Peyer's patch (tissue), 4 donors: ENCODE data around the gene CDK2.
A peak's percentile ranks its signal among the peaks of the same experiment; 100 is the strongest.

ENCODE experiments used
- POLR2A ChIP-seq, 2 donors: fragments of 450-650 bp; IDR thresholded peaks; one replicate each; pipeline ENCODE4 v1.5.1; 2017; ENCODE audit warnings: antibody characterized with exemption in 2 of 2, mild to moderate bottlenecking in 2 of 2, moderate library complexity in 2 of 2
- TF ChIP-seq, protein P1 (sequence below), 6 experiments: fragments of 450-650 bp in 4 of 6; fragments of 200-600 bp in 2 of 6; sonication (generic) in 1 of 6; IDR thresholded peaks; one replicate each; pipeline ENCODE4 v1.5.1; 2017 to 2019; ENCODE audit warnings: antibody characterized with exemption in 6 of 6, mild to moderate bottlenecking in 3 of 6, moderate library complexity in 1 of 6

DNA sequence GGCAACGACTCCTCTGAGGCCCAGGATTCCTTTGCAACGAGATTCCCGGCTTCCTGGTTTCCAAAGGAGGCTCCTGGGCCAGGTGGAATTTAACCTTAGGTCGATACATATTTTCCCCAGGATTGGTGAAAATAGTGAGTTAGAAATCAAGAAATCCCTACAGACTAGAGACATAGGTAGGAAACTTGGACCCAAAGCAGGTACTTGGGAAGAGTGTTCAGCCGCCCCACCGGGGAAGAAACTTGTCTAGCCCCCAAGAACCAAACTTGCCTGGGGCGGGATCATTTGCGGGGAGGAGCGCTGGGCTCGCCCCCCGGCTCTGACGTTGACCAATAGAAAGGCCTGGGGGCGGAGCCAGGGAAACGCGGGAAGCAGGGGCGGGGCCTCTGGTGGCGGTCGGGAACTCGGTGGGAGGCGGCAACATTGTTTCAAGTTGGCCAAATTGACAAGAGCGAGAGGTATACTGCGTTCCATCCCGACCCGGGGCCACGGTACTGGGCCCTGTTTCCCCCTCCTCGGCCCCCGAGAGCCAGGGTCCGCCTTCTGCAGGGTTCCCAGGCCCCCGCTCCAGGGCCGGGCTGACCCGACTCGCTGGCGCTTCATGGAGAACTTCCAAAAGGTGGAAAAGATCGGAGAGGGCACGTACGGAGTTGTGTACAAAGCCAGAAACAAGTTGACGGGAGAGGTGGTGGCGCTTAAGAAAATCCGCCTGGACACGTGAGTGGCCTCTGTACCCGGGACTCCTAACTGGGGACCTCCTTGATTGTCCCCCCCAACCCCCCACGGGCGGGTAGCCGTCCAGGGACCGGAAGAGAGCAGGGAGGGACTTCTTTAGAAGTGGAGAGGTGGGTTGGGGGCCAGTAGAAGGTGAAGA lies at the start of gene CDK2:
- peak; percentile 37 to 64 for TF ChIP-seq POLR2A (IDR thresholded peaks at IDR 0.05)
- TF ChIP-seq, protein P1, sequence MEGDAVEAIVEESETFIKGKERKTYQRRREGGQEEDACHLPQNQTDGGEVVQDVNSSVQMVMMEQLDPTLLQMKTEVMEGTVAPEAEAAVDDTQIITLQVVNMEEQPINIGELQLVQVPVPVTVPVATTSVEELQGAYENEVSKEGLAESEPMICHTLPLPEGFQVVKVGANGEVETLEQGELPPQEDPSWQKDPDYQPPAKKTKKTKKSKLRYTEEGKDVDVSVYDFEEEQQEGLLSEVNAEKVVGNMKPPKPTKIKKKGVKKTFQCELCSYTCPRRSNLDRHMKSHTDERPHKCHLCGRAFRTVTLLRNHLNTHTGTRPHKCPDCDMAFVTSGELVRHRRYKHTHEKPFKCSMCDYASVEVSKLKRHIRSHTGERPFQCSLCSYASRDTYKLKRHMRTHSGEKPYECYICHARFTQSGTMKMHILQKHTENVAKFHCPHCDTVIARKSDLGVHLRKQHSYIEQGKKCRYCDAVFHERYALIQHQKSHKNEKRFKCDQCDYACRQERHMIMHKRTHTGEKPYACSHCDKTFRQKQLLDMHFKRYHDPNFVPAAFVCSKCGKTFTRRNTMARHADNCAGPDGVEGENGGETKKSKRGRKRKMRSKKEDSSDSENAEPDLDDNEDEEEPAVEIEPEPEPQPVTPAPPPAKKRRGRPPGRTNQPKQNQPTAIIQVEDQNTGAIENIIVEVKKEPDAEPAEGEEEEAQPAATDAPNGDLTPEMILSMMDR (IDR thresholded peaks at IDR 0.05), result no peak
